ENCODE results near the gene SPINK4. TPM values are rescaled to one million over a fixed set of nuclear protein-coding genes. Genes with fewer than 3 reads are reported as not detected.

The SPINK4 gene
- total RNA-seq, 1 experiment from 2014 or later, result not detected

DNA sequence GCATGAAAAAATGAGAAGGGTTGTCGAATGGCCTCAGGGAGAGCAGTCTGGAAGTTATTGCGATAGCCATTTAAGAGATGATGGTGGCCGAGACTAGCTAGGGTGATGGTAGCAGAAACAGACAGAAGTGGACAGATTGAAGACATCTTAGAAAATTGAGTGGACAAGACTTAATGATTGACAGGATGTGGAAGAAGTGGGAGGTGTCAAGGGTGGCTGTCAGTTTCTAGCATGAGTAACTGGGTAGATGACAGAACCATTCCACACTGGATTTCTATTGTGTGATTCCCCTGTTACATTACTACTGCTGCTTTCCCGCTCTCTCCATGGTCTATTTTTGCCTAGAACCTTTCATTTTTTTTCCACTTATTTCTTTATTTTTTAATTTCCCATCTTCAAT, 37.5 kb downstream of the SPINK4 start:
- Histone ChIP-seq H2BK12ac (ENCODE audit: insufficient read length, low read depth, low read length) (no peak overlapping the region), H2BK5ac (ENCODE audit: insufficient read length, low read length) (no peak overlapping the region), H3K18ac (ENCODE audit: insufficient read length, low read depth, low read length) (no peak overlapping the region), H3K9ac (ENCODE audit: extremely low read depth, insufficient read length, low read length) (no peak overlapping the region), H4K8ac (replicated peaks; ENCODE audit: insufficient read length, low read depth, low read length) (no peak overlapping the region), H3K79me2 (ENCODE audit: insufficient read depth, low read length) (no peaks in the 10 kb centered on the region), H4K20me1 (ENCODE audit: control insufficient read depth, insufficient read depth, insufficient read length) (no peaks in the 10 kb centered on the region), H3K9me3 (ENCODE audit: control insufficient read depth, low read depth, low read length) (no peaks in the 10 kb centered on the region), H3K56ac (ENCODE audit: insufficient read length, low read depth, low read length) (no peak overlapping the region), H2BK120ac (ENCODE audit: low read depth, low read length, poor library complexity, severe bottlenecking) (no peak overlapping the region), H2AFZ (ENCODE audit: low read length) (no peak overlapping the region), H3K4me1 (ENCODE audit: insufficient read depth, low read length) (no peaks in the 10 kb centered on the region), H2BK15ac (ENCODE audit: low read depth, low read length) (no peak overlapping the region), H3K79me1 (ENCODE audit: insufficient read depth, low read depth, low read length, poor library complexity, severe bottlenecking) (no peaks in the 10 kb centered on the region), H4K91ac (ENCODE audit: insufficient read length, low read depth, low read length) (no peak overlapping the region), H2AK5ac (ENCODE audit: insufficient read length, low read length) (no peak overlapping the region), H3K14ac (ENCODE audit: insufficient read depth, low read length) (no peak overlapping the region), H3K4me2 (ENCODE audit: insufficient read depth, insufficient read length, low read length) (no peak overlapping the region), H3K4ac (ENCODE audit: low read depth, low read length) (no peak overlapping the region), H3T11ph (ENCODE audit: low read length) (no peak overlapping the region), H2BK20ac (ENCODE audit: low read depth, low read length, poor library complexity, severe bottlenecking) (no peak overlapping the region), H3K27ac (ENCODE audit: insufficient read length, low read depth, low read length) (no peak overlapping the region), H3K23ac (ENCODE audit: insufficient read length, low read depth, low read length) (no peak overlapping the region), H3K27me3 (ENCODE audit: insufficient read depth, low read length) (no peaks in the 10 kb centered on the region), H4K5ac (ENCODE audit: insufficient read length, low read depth, low read length) (no peak overlapping the region), H3K23me2 (ENCODE audit: insufficient read length, low read depth, low read length, poor library complexity, severe bottlenecking) (no peaks in the 10 kb centered on the region)
- no peak overlapping the region for H3K4me3 Mint-ChIP-seq
- no peak for DNase-seq
- peaks cover 18 to 76% (median 56%) of the 10 kb centered on the region in 3 experiments for H3K36me3 Mint-ChIP-seq (ENCODE audit: insufficient read depth in 1 of 3, low read depth in 3 of 3)
- TF ChIP-seq CTCF (conservative IDR thresholded peaks at IDR 0.05), result no peak
- no peaks in the 10 kb centered on the region for H3K27me3 Mint-ChIP-seq (ENCODE audit: low read depth)
- no peaks in the 10 kb centered on the region for H3K4me1 Mint-ChIP-seq
- H3K27ac Mint-ChIP-seq, result no peak overlapping the region
- no CpG with 5 or more reads among the region's 4 CpGs for WGBS (ENCODE audit: extremely low coverage, insufficient read length, low lambda C conversion rate)
- no peaks in the 10 kb centered on the region for H3K9me3 Mint-ChIP-seq
